Measurements from ENCODE around the gene POLR2H.
A peak's percentile ranks its signal among the peaks of the same experiment; 100 is the strongest.

Gene POLR2H

DNA sequence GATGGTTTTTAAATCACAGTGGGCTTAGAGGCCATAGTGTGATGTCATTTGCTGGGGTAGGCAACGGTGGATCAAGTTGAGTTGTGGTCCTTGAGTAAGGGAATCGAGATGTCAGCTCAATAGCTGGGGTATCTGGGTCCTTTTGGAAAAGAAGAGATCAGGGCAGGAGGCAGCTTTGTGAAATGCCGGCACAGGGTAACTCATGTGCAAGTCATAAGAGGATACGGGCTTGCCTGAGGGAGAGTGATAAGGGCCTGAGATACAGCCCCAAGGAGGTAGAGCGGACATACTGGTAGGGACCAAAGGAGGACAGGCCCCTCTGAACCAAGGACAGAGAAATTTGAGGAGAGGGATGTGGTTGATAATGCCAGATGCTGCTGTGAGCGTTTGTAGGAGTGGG lies 28.3 kb upstream of the POLR2H start:
- H3K79me2 ChIP-seq (ENCODE audit: insufficient read depth, low read depth): peaks cover 12% of the 10 kb centered on the region; the same call in 1 of the 2 replicates
- H3K4me3 ChIP-seq (IDR thresholded peaks at IDR 0.05; ENCODE audit: insufficient read depth, low read depth, low read length): no peak overlapping the region
- no peak overlapping the region for H3K9ac ChIP-seq
- no peak overlapping the region for H2AFZ ChIP-seq (ENCODE audit: low read depth)
- H3K36me3 ChIP-seq (ENCODE audit: insufficient read depth): peaks cover 29% of the 10 kb centered on the region; the same call in 1 of the 2 replicates
- H3K4me1 ChIP-seq (ENCODE audit: low read depth, poor library complexity, severe bottlenecking): peaks cover 3% of the 10 kb centered on the region
- no peaks in the 10 kb centered on the region for H3K27me3 ChIP-seq (ENCODE audit: insufficient read depth, low read depth)
- peaks cover 3% of the 10 kb centered on the region; the same call in 1 of the 2 replicates for H4K20me1 ChIP-seq (ENCODE audit: insufficient read depth)
- peak overlapping the region; percentile 17; the same call in 1 of the 2 replicates for H3K27ac ChIP-seq
- no peak overlapping the region for H3K4me2 ChIP-seq
- TF ChIP-seq, protein P1, sequence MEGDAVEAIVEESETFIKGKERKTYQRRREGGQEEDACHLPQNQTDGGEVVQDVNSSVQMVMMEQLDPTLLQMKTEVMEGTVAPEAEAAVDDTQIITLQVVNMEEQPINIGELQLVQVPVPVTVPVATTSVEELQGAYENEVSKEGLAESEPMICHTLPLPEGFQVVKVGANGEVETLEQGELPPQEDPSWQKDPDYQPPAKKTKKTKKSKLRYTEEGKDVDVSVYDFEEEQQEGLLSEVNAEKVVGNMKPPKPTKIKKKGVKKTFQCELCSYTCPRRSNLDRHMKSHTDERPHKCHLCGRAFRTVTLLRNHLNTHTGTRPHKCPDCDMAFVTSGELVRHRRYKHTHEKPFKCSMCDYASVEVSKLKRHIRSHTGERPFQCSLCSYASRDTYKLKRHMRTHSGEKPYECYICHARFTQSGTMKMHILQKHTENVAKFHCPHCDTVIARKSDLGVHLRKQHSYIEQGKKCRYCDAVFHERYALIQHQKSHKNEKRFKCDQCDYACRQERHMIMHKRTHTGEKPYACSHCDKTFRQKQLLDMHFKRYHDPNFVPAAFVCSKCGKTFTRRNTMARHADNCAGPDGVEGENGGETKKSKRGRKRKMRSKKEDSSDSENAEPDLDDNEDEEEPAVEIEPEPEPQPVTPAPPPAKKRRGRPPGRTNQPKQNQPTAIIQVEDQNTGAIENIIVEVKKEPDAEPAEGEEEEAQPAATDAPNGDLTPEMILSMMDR (conservative IDR thresholded peaks at IDR 0.05; ENCODE audit: low read depth, low read length): no peak

DNA sequence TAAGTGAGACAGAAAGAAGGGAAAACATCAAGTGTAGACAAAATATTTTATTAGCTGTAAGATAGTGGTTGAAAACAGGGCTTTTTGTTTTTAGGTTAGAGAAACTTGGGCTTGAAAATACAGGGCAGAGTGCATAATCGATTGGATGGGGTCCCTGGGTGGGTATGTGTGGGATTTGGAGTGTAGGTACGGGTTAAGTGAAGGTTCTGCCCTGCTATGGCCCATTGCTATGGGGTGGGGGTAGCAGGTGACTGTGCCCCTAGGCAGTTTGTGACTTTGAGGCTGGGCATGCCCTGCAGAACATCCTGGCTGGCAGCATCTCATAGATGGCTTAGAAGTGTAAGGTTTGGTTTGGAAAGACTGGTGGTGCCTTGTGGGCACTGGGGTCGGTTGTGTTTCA lies 27.8 kb upstream of the POLR2H start:
- H3K79me2 ChIP-seq (ENCODE audit: insufficient read depth, low read depth): peaks cover 12% of the 10 kb centered on the region; the same call in 1 of the 2 replicates
- TF ChIP-seq, protein P1 (conservative IDR thresholded peaks at IDR 0.05; ENCODE audit: low read depth, low read length): no peak
- H3K27ac ChIP-seq: peak overlapping the region; percentile 17; the same call in 1 of the 2 replicates
- H3K36me3 ChIP-seq (ENCODE audit: insufficient read depth): peaks cover 24% of the 10 kb centered on the region; the same call in 1 of the 2 replicates
- no peak overlapping the region for H2AFZ ChIP-seq (ENCODE audit: low read depth)
- no peak overlapping the region for H3K9ac ChIP-seq
- no peaks in the 10 kb centered on the region for H3K27me3 ChIP-seq (ENCODE audit: insufficient read depth, low read depth)
- H3K4me2 ChIP-seq: no peak overlapping the region
- peaks cover 3% of the 10 kb centered on the region; the same call in 1 of the 2 replicates for H4K20me1 ChIP-seq (ENCODE audit: insufficient read depth)
- no peak overlapping the region for H3K4me3 ChIP-seq (IDR thresholded peaks at IDR 0.05; ENCODE audit: insufficient read depth, low read depth, low read length)
- H3K4me1 ChIP-seq (ENCODE audit: low read depth, poor library complexity, severe bottlenecking): peaks cover 3% of the 10 kb centered on the region

DNA sequence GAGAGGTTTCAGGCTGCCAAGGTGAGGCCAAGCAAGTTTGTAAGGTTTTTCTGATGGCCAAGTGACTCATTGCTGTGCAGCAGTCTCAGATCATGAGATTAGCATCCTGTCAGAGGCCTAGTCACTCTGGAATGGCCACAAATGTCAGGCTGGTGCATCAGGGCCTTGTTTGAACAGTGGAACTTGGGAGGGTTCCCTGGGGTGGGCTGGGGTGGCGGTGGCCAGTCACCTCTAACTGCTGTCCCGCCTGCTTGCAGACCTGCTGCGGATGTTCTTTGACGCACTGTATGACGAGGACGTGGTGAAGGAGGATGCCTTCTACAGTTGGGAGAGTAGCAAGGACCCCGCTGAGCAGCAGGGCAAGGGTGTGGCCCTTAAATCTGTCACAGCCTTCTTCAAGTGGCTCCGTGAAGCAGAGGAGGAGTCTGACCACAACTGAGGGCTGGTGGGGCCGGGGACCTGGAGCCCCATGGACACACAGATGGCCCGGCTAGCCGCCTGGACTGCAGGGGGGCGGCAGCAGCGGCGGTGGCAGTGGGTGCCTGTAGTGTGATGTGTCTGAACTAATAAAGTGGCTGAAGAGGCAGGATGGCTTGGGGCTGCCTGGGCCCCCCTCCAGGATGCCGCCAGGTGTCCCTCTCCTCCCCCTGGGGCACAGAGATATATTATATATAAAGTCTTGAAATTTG lies 26.9 kb upstream of the POLR2H start:
- no peak overlapping the region for H3K4me3 ChIP-seq (IDR thresholded peaks at IDR 0.05; ENCODE audit: insufficient read depth, low read depth, low read length)
- H3K4me1 ChIP-seq (ENCODE audit: low read depth, poor library complexity, severe bottlenecking): peaks cover 3% of the 10 kb centered on the region
- H3K27ac ChIP-seq: peak overlapping the region; percentile 54; the same call in 1 of the 2 replicates
- H3K27me3 ChIP-seq (ENCODE audit: insufficient read depth, low read depth): no peaks in the 10 kb centered on the region
- H3K9ac ChIP-seq: no peak overlapping the region
- H3K36me3 ChIP-seq (ENCODE audit: insufficient read depth): peaks cover 15% of the 10 kb centered on the region; the same call in 1 of the 2 replicates
- TF ChIP-seq, protein P1 (conservative IDR thresholded peaks at IDR 0.05; ENCODE audit: low read depth, low read length): no peak
- peaks cover 11% of the 10 kb centered on the region; the same call in 1 of the 2 replicates for H3K79me2 ChIP-seq (ENCODE audit: insufficient read depth, low read depth)
- peaks cover 3% of the 10 kb centered on the region; the same call in 1 of the 2 replicates for H4K20me1 ChIP-seq (ENCODE audit: insufficient read depth)
- no peak overlapping the region for H3K4me2 ChIP-seq
- H2AFZ ChIP-seq (ENCODE audit: low read depth): no peak overlapping the region

DNA sequence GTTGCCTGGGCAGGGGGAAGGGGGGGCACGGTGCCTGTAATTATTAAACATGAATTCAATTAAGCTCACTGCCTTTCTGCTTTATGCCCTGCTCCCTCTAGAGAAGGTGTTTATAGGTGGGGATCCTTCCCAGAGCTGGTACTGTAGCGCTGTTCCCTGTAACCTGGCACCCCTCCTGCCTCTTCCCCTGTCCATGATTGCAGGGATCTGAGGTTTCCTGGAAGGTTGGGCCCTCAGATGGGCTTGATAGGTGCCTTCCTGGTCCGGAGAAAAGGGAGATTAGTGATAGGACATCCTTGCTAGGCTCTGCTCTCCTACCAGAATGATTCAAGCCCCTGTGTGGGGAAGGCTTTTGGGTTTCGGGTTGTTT lies 26.2 kb upstream of the POLR2H start:
- Histone ChIP-seq H3K4me3 (IDR thresholded peaks at IDR 0.05; ENCODE audit: insufficient read depth, low read depth, low read length) (no peak overlapping the region), H3K9ac (peak overlapping the region; percentile 34; the same call in 1 of the 2 replicates), H3K27me3 (ENCODE audit: insufficient read depth, low read depth) (no peaks in the 10 kb centered on the region), H3K4me1 (ENCODE audit: low read depth, poor library complexity, severe bottlenecking) (peaks cover 3% of the 10 kb centered on the region), H4K20me1 (ENCODE audit: insufficient read depth) (no peaks in the 10 kb centered on the region), H3K36me3 (ENCODE audit: insufficient read depth) (peaks cover 13% of the 10 kb centered on the region; the same call in 1 of the 2 replicates), H3K79me2 (ENCODE audit: insufficient read depth, low read depth) (peaks cover 4% of the 10 kb centered on the region; the same call in 1 of the 2 replicates), H2AFZ (ENCODE audit: low read depth) (no peak overlapping the region), H3K27ac (peak overlapping the region; percentile 54), H3K4me2 (peak overlapping the region; percentile 39; the same call in 1 of the 2 replicates)
- TF ChIP-seq, protein P1 (conservative IDR thresholded peaks at IDR 0.05; ENCODE audit: low read depth, low read length): no peak

All from KMS-11 (cell line).